ENCODE data around the gene OPCML.

The OPCML gene

GRCh38 chr11:133519560-133519959 is 12.7 kb downstream of the OPCML start:
- no peak for DNase-seq (ENCODE audit: low read depth)

DNA sequence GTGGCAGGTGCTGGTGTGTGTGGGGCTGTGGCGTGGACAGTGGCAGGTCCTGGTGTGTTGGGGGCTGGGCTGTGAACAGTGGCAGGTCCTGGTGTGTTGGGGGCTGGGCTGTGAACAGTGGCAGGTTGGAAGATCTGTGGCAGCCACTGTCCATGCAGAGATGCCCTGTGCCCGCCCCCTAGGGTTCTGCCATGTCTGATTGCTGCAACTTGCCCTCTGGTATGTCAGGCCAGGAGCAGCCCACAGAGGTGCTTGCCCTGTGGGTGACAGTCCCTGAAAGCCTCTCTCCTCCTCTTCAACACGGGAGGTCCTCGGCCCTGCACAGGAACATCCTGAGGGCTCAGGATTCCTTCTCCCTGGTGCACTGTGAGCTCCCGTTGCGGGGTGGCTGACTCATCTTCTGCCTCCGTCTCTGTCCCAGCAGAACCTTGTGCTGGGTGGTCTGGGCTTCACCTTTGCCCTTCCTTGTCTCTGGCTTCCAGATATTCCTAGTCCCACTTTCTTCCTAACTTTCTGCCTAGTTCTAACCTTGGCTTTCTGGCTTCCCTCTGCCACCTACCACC is 13.5 kb downstream of the OPCML start:
- DNase-seq (ENCODE audit: low read depth): no peak
- TF ChIP-seq, protein P1, sequence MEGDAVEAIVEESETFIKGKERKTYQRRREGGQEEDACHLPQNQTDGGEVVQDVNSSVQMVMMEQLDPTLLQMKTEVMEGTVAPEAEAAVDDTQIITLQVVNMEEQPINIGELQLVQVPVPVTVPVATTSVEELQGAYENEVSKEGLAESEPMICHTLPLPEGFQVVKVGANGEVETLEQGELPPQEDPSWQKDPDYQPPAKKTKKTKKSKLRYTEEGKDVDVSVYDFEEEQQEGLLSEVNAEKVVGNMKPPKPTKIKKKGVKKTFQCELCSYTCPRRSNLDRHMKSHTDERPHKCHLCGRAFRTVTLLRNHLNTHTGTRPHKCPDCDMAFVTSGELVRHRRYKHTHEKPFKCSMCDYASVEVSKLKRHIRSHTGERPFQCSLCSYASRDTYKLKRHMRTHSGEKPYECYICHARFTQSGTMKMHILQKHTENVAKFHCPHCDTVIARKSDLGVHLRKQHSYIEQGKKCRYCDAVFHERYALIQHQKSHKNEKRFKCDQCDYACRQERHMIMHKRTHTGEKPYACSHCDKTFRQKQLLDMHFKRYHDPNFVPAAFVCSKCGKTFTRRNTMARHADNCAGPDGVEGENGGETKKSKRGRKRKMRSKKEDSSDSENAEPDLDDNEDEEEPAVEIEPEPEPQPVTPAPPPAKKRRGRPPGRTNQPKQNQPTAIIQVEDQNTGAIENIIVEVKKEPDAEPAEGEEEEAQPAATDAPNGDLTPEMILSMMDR (IDR thresholded peaks at IDR 0.05; ENCODE audit: insufficient read depth, low read depth, low read length, missing control alignments): no peak
- H3K4me3 ChIP-seq (ENCODE audit: low read length): no peak overlapping the region

More at GRCh38 chr11:133519560-133519959, 12.7 kb downstream of the OPCML start:
- no peak overlapping the region for H3K4me3 ChIP-seq (ENCODE audit: low read length)
- TF ChIP-seq, protein P1 (IDR thresholded peaks at IDR 0.05; ENCODE audit: insufficient read depth, low read depth, low read length, missing control alignments): no peak

- DNase-seq (ENCODE audit: low read depth): no peak
- TF ChIP-seq, protein P1 (IDR thresholded peaks at IDR 0.05; ENCODE audit: insufficient read depth, low read depth, low read length, missing control alignments): no peak
- no peak overlapping the region for H3K4me3 ChIP-seq (ENCODE audit: low read length)
Measured at GRCh38 chr11:133516845-133517244, 15.5 kb downstream of the OPCML start.

DNA sequence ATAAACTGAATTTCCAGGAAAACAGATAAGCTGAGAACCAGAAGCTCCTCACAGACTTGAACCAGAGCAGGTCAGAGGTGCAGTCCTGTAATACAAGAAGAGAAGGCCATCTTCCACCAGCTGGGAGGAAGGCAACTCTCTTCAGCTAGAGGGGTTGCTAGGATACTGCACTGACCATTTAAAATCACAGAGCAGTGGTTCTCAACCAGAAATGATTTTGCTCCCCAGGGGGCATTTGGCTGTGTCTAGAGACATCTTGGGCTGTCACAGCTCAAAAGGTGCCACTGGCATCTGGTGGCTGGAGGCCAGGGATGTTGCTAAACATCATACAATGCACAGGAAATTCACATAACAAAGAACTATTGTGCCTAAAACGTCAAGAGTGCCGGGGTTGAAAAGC is 17.2 kb downstream of the OPCML start:
- TF ChIP-seq, protein P1 (IDR thresholded peaks at IDR 0.05; ENCODE audit: insufficient read depth, low read depth, low read length, missing control alignments): no peak

GRCh38 chr11:133509924-133510697 is 22.2 kb downstream of the OPCML start:
- H3K4me3 ChIP-seq (ENCODE audit: low read length): no peak overlapping the region
- DNase-seq (ENCODE audit: low read depth): no peak
- TF ChIP-seq, protein P1 (IDR thresholded peaks at IDR 0.05; ENCODE audit: insufficient read depth, low read depth, low read length, missing control alignments): no peak

More for the DNA sequence above, 17.2 kb downstream of the OPCML start:
- no peak overlapping the region for H3K4me3 ChIP-seq (ENCODE audit: low read length)
- DNase-seq (ENCODE audit: low read depth): no peak

- TF ChIP-seq, protein P1 (IDR thresholded peaks at IDR 0.05; ENCODE audit: insufficient read depth, low read depth, low read length, missing control alignments): no peak
- DNase-seq (ENCODE audit: low read depth): no peak
- H3K4me3 ChIP-seq (ENCODE audit: low read length): no peak overlapping the region
Measured at GRCh38 chr11:133508468-133508867, 23.8 kb downstream of the OPCML start.

Data from epithelial cell of esophagus (primary cell).